ENCODE measurements around the gene CADM2.
"Not testable (repeated sequence)": the region's sequence is repeated elsewhere in the genome, so short reads cannot be mapped to it uniquely, and the experiment has no call there.

The CADM2 gene

GRCh38 chr3:85102781-85103180 is 144.0 kb downstream of the CADM2 start:
- no peaks in the 10 kb centered on the region for H3K9me3 ChIP-seq (ENCODE audit: low read length)
- H3K4me1 ChIP-seq (ENCODE audit: insufficient read depth, low read length, severe bottlenecking) = no peaks in the 10 kb centered on the region

GRCh38 chr3:85110393-85110792 is 151.6 kb downstream of the CADM2 start:
- Histone ChIP-seq H4K20me1 (ENCODE audit: insufficient read depth, low read length) (no peaks in the 10 kb centered on the region), H3F3A (ENCODE audit: insufficient read depth, low read length) (no peaks in the 10 kb centered on the region), H3K9me3 (ENCODE audit: low read length) (no peaks in the 10 kb centered on the region), H3K4me3 (ENCODE audit: low read depth, low read length, poor library complexity, severe bottlenecking) (no peak overlapping the region), H2AFZ (ENCODE audit: low read length) (no peak overlapping the region), H3K4me2 (ENCODE audit: low read length) (no peak overlapping the region), H3K9ac (ENCODE audit: low read length) (no peak overlapping the region), H3K27me3 (ENCODE audit: insufficient read depth, low read length) (no peaks in the 10 kb centered on the region), H3K36me3 (ENCODE audit: insufficient read depth, low read length) (no peaks in the 10 kb centered on the region), H3K27ac (ENCODE audit: low read depth, low read length, poor library complexity, severe bottlenecking) (no peak overlapping the region), H3K79me2 (ENCODE audit: insufficient read depth, low read length) (no peaks in the 10 kb centered on the region), H3K4me1 (ENCODE audit: insufficient read depth, low read length, severe bottlenecking) (no peaks in the 10 kb centered on the region), H3K9me2 (ENCODE audit: low read depth, low read length) (no peaks in the 10 kb centered on the region)
- TF ChIP-seq, protein P1, sequence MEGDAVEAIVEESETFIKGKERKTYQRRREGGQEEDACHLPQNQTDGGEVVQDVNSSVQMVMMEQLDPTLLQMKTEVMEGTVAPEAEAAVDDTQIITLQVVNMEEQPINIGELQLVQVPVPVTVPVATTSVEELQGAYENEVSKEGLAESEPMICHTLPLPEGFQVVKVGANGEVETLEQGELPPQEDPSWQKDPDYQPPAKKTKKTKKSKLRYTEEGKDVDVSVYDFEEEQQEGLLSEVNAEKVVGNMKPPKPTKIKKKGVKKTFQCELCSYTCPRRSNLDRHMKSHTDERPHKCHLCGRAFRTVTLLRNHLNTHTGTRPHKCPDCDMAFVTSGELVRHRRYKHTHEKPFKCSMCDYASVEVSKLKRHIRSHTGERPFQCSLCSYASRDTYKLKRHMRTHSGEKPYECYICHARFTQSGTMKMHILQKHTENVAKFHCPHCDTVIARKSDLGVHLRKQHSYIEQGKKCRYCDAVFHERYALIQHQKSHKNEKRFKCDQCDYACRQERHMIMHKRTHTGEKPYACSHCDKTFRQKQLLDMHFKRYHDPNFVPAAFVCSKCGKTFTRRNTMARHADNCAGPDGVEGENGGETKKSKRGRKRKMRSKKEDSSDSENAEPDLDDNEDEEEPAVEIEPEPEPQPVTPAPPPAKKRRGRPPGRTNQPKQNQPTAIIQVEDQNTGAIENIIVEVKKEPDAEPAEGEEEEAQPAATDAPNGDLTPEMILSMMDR (IDR thresholded peaks at IDR 0.05; ENCODE audit: low read length) = no peak
- TF ChIP-seq EZH2 (IDR thresholded peaks at IDR 0.05; ENCODE audit: borderline replicate concordance, low read length) = no peak

More at GRCh38 chr3:85102781-85103180, 144.0 kb downstream of the CADM2 start:
- no peaks in the 10 kb centered on the region for H3K79me2 ChIP-seq (ENCODE audit: insufficient read depth, low read length)
- H2AFZ ChIP-seq (ENCODE audit: low read length) = no peak overlapping the region
- H3K4me3 ChIP-seq (ENCODE audit: low read depth, low read length, poor library complexity, severe bottlenecking) = no peak overlapping the region
- H3K27ac ChIP-seq (ENCODE audit: low read depth, low read length, poor library complexity, severe bottlenecking) = no peak overlapping the region
- no peak overlapping the region for H3K4me2 ChIP-seq (ENCODE audit: low read length)
- no peak for TF ChIP-seq EZH2 (IDR thresholded peaks at IDR 0.05; ENCODE audit: borderline replicate concordance, low read length)
- TF ChIP-seq, protein P1 (IDR thresholded peaks at IDR 0.05; ENCODE audit: low read length) = no peak
- no peaks in the 10 kb centered on the region for H3K36me3 ChIP-seq (ENCODE audit: insufficient read depth, low read length)
- no peaks in the 10 kb centered on the region for H4K20me1 ChIP-seq (ENCODE audit: insufficient read depth, low read length)
- no peaks in the 10 kb centered on the region for H3K9me2 ChIP-seq (ENCODE audit: low read depth, low read length)
- no peaks in the 10 kb centered on the region for H3K27me3 ChIP-seq (ENCODE audit: insufficient read depth, low read length)
- no peak overlapping the region for H3K9ac ChIP-seq (ENCODE audit: low read length)
- H3F3A ChIP-seq (ENCODE audit: insufficient read depth, low read length) = no peaks in the 10 kb centered on the region

- no peaks in the 10 kb centered on the region for H3F3A ChIP-seq (ENCODE audit: insufficient read depth, low read length)
- H3K4me2 ChIP-seq (ENCODE audit: low read length) = no peak overlapping the region
- no peak overlapping the region for H3K27ac ChIP-seq (ENCODE audit: low read depth, low read length, poor library complexity, severe bottlenecking)
- no peaks in the 10 kb centered on the region for H3K9me3 ChIP-seq (ENCODE audit: low read length)
- TF ChIP-seq, protein P1 (IDR thresholded peaks at IDR 0.05; ENCODE audit: low read length) = no peak
- TF ChIP-seq EZH2 (IDR thresholded peaks at IDR 0.05; ENCODE audit: borderline replicate concordance, low read length) = no peak
- no peaks in the 10 kb centered on the region for H3K36me3 ChIP-seq (ENCODE audit: insufficient read depth, low read length)
- no peaks in the 10 kb centered on the region for H3K27me3 ChIP-seq (ENCODE audit: insufficient read depth, low read length)
- no peaks in the 10 kb centered on the region for H3K9me2 ChIP-seq (ENCODE audit: low read depth, low read length)
- H3K4me1 ChIP-seq (ENCODE audit: insufficient read depth, low read length, severe bottlenecking) = no peaks in the 10 kb centered on the region
- no peak overlapping the region for H3K4me3 ChIP-seq (ENCODE audit: low read depth, low read length, poor library complexity, severe bottlenecking)
- no peak overlapping the region for H3K9ac ChIP-seq (ENCODE audit: low read length)
- no peaks in the 10 kb centered on the region for H3K79me2 ChIP-seq (ENCODE audit: insufficient read depth, low read length)
- H2AFZ ChIP-seq (ENCODE audit: low read length) = no peak overlapping the region
- H4K20me1 ChIP-seq (ENCODE audit: insufficient read depth, low read length) = no peaks in the 10 kb centered on the region
Observed at GRCh38 chr3:85120879-85121278, 162.1 kb downstream of the CADM2 start.

DNA sequence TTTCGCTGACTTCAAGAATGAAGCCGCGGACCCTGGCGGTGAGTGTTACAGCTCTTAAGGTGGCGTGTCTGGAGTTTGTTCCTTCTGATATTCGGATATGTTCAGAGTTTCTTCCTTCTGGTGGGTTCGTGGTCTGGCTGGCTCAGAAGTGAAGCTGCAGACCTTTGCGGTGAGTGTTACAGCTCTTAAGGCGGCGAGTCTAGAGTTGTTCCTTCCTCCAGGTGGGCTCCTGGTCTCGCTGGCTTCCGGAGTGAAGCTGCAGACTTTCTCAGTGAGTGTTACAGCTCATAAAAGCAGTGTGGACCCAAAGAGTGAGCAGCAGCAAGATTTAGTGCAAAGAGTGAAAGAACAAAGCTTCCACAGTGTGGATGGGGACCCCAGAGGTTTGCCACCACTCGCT is 174.1 kb downstream of the CADM2 start:
- H2AFZ ChIP-seq (ENCODE audit: low read length); H3K36me3 ChIP-seq (ENCODE audit: insufficient read depth, low read length); H3K9me2 ChIP-seq (ENCODE audit: low read depth, low read length); H3K79me2 ChIP-seq (ENCODE audit: insufficient read depth, low read length); H3K4me3 ChIP-seq (ENCODE audit: low read depth, low read length, poor library complexity, severe bottlenecking); H3K9ac ChIP-seq (ENCODE audit: low read length); H4K20me1 ChIP-seq (ENCODE audit: insufficient read depth, low read length); H3K27me3 ChIP-seq (ENCODE audit: insufficient read depth, low read length); H3K4me1 ChIP-seq (ENCODE audit: insufficient read depth, low read length, severe bottlenecking); H3K9me3 ChIP-seq (ENCODE audit: low read length); H3K27ac ChIP-seq (ENCODE audit: low read depth, low read length, poor library complexity, severe bottlenecking); H3F3A ChIP-seq (ENCODE audit: insufficient read depth, low read length); H3K4me2 ChIP-seq (ENCODE audit: low read length): not testable (repeated sequence)

GRCh38 chr3:85133691-85134420 is 175.1 kb downstream of the CADM2 start:
- not testable (repeated sequence) for H2AFZ ChIP-seq (ENCODE audit: low read length); H3K36me3 ChIP-seq (ENCODE audit: insufficient read depth, low read length); H3K9me3 ChIP-seq (ENCODE audit: low read length); H3F3A ChIP-seq (ENCODE audit: insufficient read depth, low read length); H3K4me2 ChIP-seq (ENCODE audit: low read length); H3K27ac ChIP-seq (ENCODE audit: low read depth, low read length, poor library complexity, severe bottlenecking); H3K27me3 ChIP-seq (ENCODE audit: insufficient read depth, low read length); H3K4me1 ChIP-seq (ENCODE audit: insufficient read depth, low read length, severe bottlenecking); H4K20me1 ChIP-seq (ENCODE audit: insufficient read depth, low read length); H3K4me3 ChIP-seq (ENCODE audit: low read depth, low read length, poor library complexity, severe bottlenecking); H3K79me2 ChIP-seq (ENCODE audit: insufficient read depth, low read length); H3K9ac ChIP-seq (ENCODE audit: low read length); H3K9me2 ChIP-seq (ENCODE audit: low read depth, low read length)
